H9 (cell line): ENCODE measurements around the gene CCDC191. TPM values are rescaled to one million over a fixed set of nuclear protein-coding genes. Genes with fewer than 3 reads are reported as not detected.

ENCODE experiments used
- DNase-seq: peaks from one replicate; pipeline ENCODE4 v3.0.0-alpha.2; 2017
- H2AFZ ChIP-seq: one replicate; pipeline ENCODE4 v1.6.1; 2013; ENCODE audit warnings: mild to moderate bottlenecking, low read length, control low read depth, moderate library complexity
- H2AK5ac ChIP-seq: 2 replicates; pipeline ENCODE4 v1.6.1; 2013; ENCODE audit warnings: low read length, control low read depth, mixed read lengths; ENCODE audit not compliant: insufficient read length
- H2BK120ac ChIP-seq: one replicate; pipeline ENCODE4 v1.6.1; 2013; ENCODE audit warnings: low read depth, mild to moderate bottlenecking, low read length, control low read depth, inconsistent platforms; ENCODE audit not compliant: poor library complexity, severe bottlenecking
- H2BK12ac ChIP-seq: 2 replicates; pipeline ENCODE4 v1.6.1; 2013; ENCODE audit warnings: low read length, control low read depth, mixed read lengths, low read depth; ENCODE audit not compliant: insufficient read length
- H2BK15ac ChIP-seq: 2 replicates; pipeline ENCODE4 v1.6.1; 2013; ENCODE audit warnings: low read depth, low read length, control low read depth
- H2BK20ac ChIP-seq: one replicate; pipeline ENCODE4 v1.6.1; 2013; ENCODE audit warnings: low read depth, mild to moderate bottlenecking, low read length, control low read depth, inconsistent platforms; ENCODE audit not compliant: poor library complexity, severe bottlenecking
- H2BK5ac ChIP-seq: 2 replicates; pipeline ENCODE4 v1.6.1; 2013; ENCODE audit warnings: low read length, control low read depth, mixed read lengths; ENCODE audit not compliant: insufficient read length
- H3K14ac ChIP-seq: 2 replicates; pipeline ENCODE4 v1.6.1; 2013; ENCODE audit warnings: low read length, control low read depth; ENCODE audit not compliant: insufficient read depth
- H3K18ac ChIP-seq: 2 replicates; pipeline ENCODE4 v1.6.1; 2013; ENCODE audit warnings: low read depth, mild to moderate bottlenecking, mixed read lengths, low read length, control low read depth; ENCODE audit not compliant: insufficient read length
- H3K23ac ChIP-seq: 2 replicates; pipeline ENCODE4 v1.6.1; 2013; ENCODE audit warnings: low read length, control low read depth, mixed read lengths, low read depth; ENCODE audit not compliant: insufficient read length
- H3K23me2 ChIP-seq: 2 replicates; pipeline ENCODE4 v1.6.1; 2013; ENCODE audit warnings: low read depth, mild to moderate bottlenecking, mixed read lengths, low read length, control low read depth; ENCODE audit not compliant: insufficient read length, poor library complexity, severe bottlenecking
- H3K27ac ChIP-seq: 2 replicates; pipeline ENCODE4 v1.5.1; 2013; ENCODE audit warnings: low read length, control low read depth, mixed read lengths, low read depth; ENCODE audit not compliant: insufficient read length
- H3K27me3 ChIP-seq: 2 replicates; pipeline ENCODE4 v1.6.1; 2013; ENCODE audit warnings: low read length, control low read depth, inconsistent platforms; ENCODE audit not compliant: insufficient read depth
- H3K4ac ChIP-seq: 2 replicates; pipeline ENCODE4 v1.6.1; 2013; ENCODE audit warnings: low read depth, mild to moderate bottlenecking, control low read depth, inconsistent platforms, low read length, moderate library complexity
- H3K4me1 ChIP-seq: 2 replicates; pipeline ENCODE4 v1.6.1; 2013; ENCODE audit warnings: low read length, control low read depth, inconsistent platforms; ENCODE audit not compliant: insufficient read depth
- H3K4me2 ChIP-seq: 2 replicates; pipeline ENCODE4 v1.6.1; 2013; ENCODE audit warnings: low read length, control low read depth, mixed read lengths; ENCODE audit not compliant: insufficient read length, insufficient read depth
- H3K56ac ChIP-seq: 2 replicates; pipeline ENCODE4 v1.6.1; 2013; ENCODE audit warnings: low read depth, mild to moderate bottlenecking, mixed read lengths, low read length, control low read depth; ENCODE audit not compliant: insufficient read length
- H3K79me1 ChIP-seq: 2 replicates; pipeline ENCODE4 v1.6.1; 2013; ENCODE audit warnings: low read depth, mild to moderate bottlenecking, moderate library complexity, low read length, control low read depth, inconsistent platforms; ENCODE audit not compliant: insufficient read depth, poor library complexity, severe bottlenecking
- H3K79me2 ChIP-seq: 2 replicates; pipeline ENCODE4 v1.6.1; 2013; ENCODE audit warnings: low read length, control low read depth, inconsistent platforms; ENCODE audit not compliant: insufficient read depth
- H3K9ac ChIP-seq: 2 replicates; pipeline ENCODE4 v1.6.1; 2013; ENCODE audit warnings: low read length, control low read depth, mixed read lengths; ENCODE audit not compliant: insufficient read length; ENCODE audit errors: extremely low read depth
- H3K9me3 ChIP-seq: one replicate; pipeline ENCODE4 v1.6.1; 2013; ENCODE audit warnings: low read depth, low read length, inconsistent platforms; ENCODE audit not compliant: control insufficient read depth
- H3T11ph ChIP-seq: one replicate; pipeline ENCODE4 v1.6.1; 2013; ENCODE audit warnings: mild to moderate bottlenecking, low read length, control low read depth, inconsistent platforms
- H4K20me1 ChIP-seq: one replicate; pipeline ENCODE4 v1.6.1; 2013; ENCODE audit not compliant: control insufficient read depth, insufficient read length, insufficient read depth
- H4K5ac ChIP-seq: 2 replicates; pipeline ENCODE4 v1.6.1; 2013; ENCODE audit warnings: low read depth, mild to moderate bottlenecking, mixed read lengths, low read length, control low read depth; ENCODE audit not compliant: insufficient read length
- H4K8ac ChIP-seq: replicated peaks from 2 replicates; pipeline ENCODE4 v1.6.1; 2013; ENCODE audit warnings: low read length, control low read depth, mixed read lengths, low read depth; ENCODE audit not compliant: insufficient read length
- H4K91ac ChIP-seq: 2 replicates; pipeline ENCODE4 v1.6.1; 2013; ENCODE audit warnings: low read depth, mild to moderate bottlenecking, moderate library complexity, mixed read lengths, low read length, control low read depth; ENCODE audit not compliant: insufficient read length
- H3K27ac Mint-ChIP-seq, 3 experiments: 2 replicates in 2 of 3; 3 replicates in 1 of 3; pipeline ENCODE4 v1.8.0; 2020 to 2021; ENCODE audit warnings: mixed read lengths in 3 of 3, mild to moderate bottlenecking in 1 of 3, moderate library complexity in 1 of 3
- H3K27me3 Mint-ChIP-seq: 2 replicates; pipeline ENCODE4 v1.8.0; 2021; ENCODE audit warnings: low read depth, mild to moderate bottlenecking, moderate library complexity, mixed read lengths
- H3K36me3 Mint-ChIP-seq, 3 experiments: 2 replicates in 2 of 3; 3 replicates in 1 of 3; pipeline ENCODE4 v1.8.0; 2020 to 2021; ENCODE audit warnings: low read depth in 3 of 3, mixed read lengths in 3 of 3; ENCODE audit not compliant: insufficient read depth in 1 of 3
- H3K4me1 Mint-ChIP-seq, 2 experiments: 2 replicates each; pipeline ENCODE4 v1.8.0; 2020; ENCODE audit warnings: mixed read lengths in 2 of 2
- H3K4me3 Mint-ChIP-seq, 2 experiments: 2 replicates in 1 of 2; 3 replicates in 1 of 2; pipeline ENCODE4 v1.8.0; 2020 to 2021; ENCODE audit warnings: mild to moderate bottlenecking in 2 of 2, mixed read lengths in 2 of 2, moderate library complexity in 1 of 2
- H3K9me3 Mint-ChIP-seq, 2 experiments: 2 replicates in 1 of 2; 3 replicates in 1 of 2; pipeline ENCODE4 v1.8.0; 2020; ENCODE audit warnings: mild to moderate bottlenecking in 2 of 2, mixed read lengths in 2 of 2, moderate library complexity in 1 of 2
- WGBS: extraction: QIAGEN DNeasy Blood & Tissue Kit; methylation state at CpG from one replicate; pipeline ENCODE4 v1.1.7; 2013; ENCODE audit warnings: missing lambda C conversion rate, low lambda C conversion rate, mixed read lengths; ENCODE audit not compliant: insufficient read length; ENCODE audit errors: extremely low coverage; 5-methylcytosine and 5-hydroxymethylcytosine counted together
- total RNA-seq: library from RNA; stranded (reverse); gene quantifications from 2 replicates; pipeline ENCODE4 v1.2.1, GENCODE V29; 2021
- TF ChIP-seq, protein P1 (sequence below): fragments of 200-600 bp; sonication (generic); conservative IDR thresholded peaks from 3 replicates; pipeline ENCODE4 v1.8.0; 2021; ENCODE audit warnings: antibody characterized with exemption, mild to moderate bottlenecking

Gene CCDC191
- total RNA-seq, 1 experiment from 2014 or later: 0.68 TPM

DNA sequence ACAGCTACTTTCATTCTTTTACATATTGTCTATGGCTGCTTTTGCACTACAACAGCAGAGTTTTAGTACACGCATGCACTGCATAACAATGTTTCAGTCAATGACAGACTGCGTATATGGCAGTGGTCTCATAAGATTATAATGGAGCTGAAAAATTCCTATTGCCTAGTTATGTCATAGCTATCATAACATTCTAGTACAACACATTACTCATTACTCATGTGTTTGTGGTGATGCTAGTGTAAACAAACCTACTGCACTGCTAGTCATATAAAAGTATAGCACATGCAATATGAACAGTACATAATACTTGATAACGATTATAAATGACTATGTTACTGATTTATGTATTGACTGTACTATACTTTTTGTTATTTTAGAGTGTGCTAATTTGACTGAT is 48.1 kb upstream of the CCDC191 start:
- Histone ChIP-seq H3K27ac (no peak overlapping the region), H4K91ac (no peak overlapping the region), H4K20me1 (no peaks in the 10 kb centered on the region), H3T11ph (no peak overlapping the region), H3K23me2 (no peaks in the 10 kb centered on the region), H2BK120ac (no peak overlapping the region), H3K9me3 (no peaks in the 10 kb centered on the region), H3K14ac (no peak overlapping the region), H2BK12ac (no peak overlapping the region), H3K18ac (no peak overlapping the region), H2BK15ac (no peak overlapping the region), H3K4me1 (peaks cover 4% of the 10 kb centered on the region; the same call in 1 of the 2 replicates), H4K5ac (no peak overlapping the region), H2AFZ (no peak overlapping the region), H3K4me2 (no peak overlapping the region), H3K27me3 (no peaks in the 10 kb centered on the region), H3K9ac (no peak overlapping the region), H4K8ac (no peak overlapping the region), H2BK5ac (no peak overlapping the region), H3K4ac (no peak overlapping the region), H3K23ac (no peak overlapping the region), H2BK20ac (no peak overlapping the region), H3K79me1 (no peaks in the 10 kb centered on the region), H2AK5ac (no peak overlapping the region), H3K79me2 (no peaks in the 10 kb centered on the region), H3K56ac (no peak overlapping the region)
- H3K27ac Mint-ChIP-seq: 0 out of 7 replicates have a peak overlapping the region, but pooled peaks of 1 of the 3 experiments have one; percentile 31
- no peak overlapping the region for H3K4me3 Mint-ChIP-seq
- DNase-seq: no peak
- no peaks in the 10 kb centered on the region for H3K36me3 Mint-ChIP-seq
- no CpG with 5 or more reads among the region's 3 CpGs for WGBS
- H3K27me3 Mint-ChIP-seq: no peaks in the 10 kb centered on the region
- TF ChIP-seq, protein P1, sequence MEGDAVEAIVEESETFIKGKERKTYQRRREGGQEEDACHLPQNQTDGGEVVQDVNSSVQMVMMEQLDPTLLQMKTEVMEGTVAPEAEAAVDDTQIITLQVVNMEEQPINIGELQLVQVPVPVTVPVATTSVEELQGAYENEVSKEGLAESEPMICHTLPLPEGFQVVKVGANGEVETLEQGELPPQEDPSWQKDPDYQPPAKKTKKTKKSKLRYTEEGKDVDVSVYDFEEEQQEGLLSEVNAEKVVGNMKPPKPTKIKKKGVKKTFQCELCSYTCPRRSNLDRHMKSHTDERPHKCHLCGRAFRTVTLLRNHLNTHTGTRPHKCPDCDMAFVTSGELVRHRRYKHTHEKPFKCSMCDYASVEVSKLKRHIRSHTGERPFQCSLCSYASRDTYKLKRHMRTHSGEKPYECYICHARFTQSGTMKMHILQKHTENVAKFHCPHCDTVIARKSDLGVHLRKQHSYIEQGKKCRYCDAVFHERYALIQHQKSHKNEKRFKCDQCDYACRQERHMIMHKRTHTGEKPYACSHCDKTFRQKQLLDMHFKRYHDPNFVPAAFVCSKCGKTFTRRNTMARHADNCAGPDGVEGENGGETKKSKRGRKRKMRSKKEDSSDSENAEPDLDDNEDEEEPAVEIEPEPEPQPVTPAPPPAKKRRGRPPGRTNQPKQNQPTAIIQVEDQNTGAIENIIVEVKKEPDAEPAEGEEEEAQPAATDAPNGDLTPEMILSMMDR: no peak
- H3K9me3 Mint-ChIP-seq: no peaks in the 10 kb centered on the region
- peaks cover 18 to 26% of the 10 kb centered on the region in 2 experiments for H3K4me1 Mint-ChIP-seq
